CD4-positive, alpha-beta T cell treated with Interleukin-12 subunit alpha and Interleukin-12 subunit beta, for 1 hour (primary cell): Measurements from ENCODE around the gene KLHL17.

Source experiments
- DNase-seq: peaks from one replicate; pipeline ENCODE4 v3.0.0-alpha.2; 2020

KLHL17 gene

DNA sequence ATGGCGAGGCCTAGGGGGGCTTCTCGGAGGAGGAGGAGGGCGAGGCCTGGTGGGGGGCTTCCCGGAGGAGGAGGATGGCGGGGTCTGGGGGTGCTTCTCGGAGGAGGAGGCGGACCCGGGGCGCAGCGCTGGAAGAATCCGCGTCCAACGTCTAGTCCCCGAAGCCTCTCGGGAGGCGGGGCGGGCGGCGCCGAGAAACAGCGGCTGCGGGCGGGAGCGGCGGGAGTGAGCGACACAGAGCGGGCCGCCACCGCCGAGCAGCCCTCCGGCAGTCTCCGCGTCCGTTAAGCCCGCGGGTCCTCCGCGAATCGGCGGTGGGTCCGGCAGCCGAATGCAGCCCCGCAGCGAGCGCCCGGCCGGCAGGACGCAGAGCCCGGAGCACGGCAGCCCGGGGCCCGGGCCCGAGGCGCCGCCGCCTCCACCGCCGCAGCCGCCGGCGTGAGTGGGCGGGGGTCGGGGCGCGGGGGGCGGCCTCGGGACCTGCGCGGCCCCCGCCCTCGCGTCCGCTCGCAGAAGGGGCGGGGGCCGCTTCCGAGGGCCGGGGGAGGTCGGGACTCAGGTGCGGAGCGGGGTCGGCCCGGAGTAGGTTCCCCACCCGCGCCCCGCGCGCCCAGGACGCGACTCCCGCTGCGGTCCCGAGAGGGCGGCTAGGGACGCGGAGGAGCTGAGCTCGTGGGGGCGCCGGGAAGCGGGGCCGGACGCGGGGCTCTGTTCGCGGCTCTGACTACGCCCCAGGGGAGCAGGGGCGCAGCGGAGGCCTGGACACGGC is at the start of gene KLHL17:
KLHL17 (plus strand) TSS at position 222 of the 769 bp plus-strand sequence; CDS start at position 332, 110 bp downstream.
- DNase-seq: peak; percentile 81

DNA sequence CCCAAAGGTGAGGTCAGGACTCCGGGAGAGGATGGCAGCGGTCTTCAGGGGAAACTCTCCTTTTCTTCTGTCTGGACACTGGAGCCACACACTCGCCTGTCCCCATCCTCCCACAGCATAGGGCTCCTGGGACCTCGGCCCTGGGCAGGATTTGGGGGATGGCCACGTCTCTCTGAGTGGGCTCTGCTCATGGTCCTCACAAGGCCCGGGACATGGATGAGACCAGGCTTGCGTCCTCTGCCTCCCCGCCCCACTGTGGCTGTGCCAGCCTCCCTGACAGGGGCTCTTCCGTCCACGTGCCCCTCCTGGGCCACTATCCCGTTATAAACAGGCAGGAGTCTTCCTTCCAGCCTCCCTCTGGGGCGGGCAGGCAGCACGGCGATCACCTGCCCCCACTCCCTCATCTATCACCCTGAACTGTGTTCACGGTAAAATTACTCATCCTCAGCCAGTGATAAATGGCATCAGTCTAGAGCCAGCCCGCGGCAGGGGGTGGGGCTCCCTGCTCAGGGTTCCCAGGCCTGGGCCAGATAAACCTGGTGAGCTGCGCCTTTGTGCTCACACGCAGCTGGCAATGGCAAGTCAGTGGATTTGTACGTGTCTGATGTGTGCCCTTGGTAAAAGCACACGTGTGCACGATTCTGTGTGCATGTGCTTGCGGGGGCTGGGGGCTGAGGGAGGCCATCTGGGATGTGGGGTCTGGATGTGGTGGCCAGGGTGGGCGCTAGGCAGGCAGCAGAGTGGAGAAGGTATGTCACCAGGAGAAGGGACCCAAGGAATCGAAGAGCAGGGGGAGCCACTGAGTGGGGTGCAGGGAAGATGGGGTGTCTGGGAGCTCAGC is 49.3 kb upstream of the KLHL17 start:
- no peak for DNase-seq

DNA sequence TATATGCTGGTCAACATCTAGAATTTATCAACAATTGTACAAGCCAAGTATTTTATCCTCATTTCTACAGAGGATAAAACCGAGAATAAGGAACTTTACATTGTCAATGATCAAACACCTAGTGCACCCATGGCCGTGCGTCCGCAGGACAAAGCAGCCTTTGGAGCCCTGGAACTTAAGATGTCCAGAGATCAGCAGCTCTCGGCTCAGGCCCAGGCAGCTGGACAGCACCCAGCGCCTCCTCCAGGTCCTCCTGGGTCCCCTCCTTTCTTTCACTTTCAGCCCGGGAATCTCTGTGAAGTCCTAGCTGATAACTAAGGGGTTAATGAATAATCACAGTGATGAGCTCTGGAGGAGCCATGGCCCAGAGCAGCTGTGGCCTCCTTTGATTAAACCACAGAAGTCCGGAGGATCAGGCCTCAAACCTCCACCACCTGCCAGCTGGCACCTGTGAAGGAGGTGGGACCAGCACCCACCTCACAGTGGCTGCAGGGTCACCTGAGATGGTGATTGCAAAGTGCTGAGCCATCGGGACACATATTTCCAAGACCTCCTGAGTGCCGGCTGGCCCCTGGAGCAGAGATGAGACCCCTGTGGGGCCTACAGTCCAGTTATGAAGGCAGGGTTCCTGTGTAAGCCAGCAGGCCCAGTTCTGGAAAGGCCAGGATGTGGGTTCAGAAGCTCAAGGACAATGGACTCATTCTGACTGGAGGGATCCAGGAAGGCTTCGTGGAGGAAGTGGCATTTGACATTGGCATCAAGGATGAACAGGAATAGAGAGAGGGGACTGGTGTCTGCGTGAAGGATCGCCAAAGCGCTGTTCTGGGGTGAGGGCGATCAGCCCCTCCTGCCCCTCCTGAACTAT is 48.3 kb upstream of the KLHL17 start:
- no peak for DNase-seq

DNA sequence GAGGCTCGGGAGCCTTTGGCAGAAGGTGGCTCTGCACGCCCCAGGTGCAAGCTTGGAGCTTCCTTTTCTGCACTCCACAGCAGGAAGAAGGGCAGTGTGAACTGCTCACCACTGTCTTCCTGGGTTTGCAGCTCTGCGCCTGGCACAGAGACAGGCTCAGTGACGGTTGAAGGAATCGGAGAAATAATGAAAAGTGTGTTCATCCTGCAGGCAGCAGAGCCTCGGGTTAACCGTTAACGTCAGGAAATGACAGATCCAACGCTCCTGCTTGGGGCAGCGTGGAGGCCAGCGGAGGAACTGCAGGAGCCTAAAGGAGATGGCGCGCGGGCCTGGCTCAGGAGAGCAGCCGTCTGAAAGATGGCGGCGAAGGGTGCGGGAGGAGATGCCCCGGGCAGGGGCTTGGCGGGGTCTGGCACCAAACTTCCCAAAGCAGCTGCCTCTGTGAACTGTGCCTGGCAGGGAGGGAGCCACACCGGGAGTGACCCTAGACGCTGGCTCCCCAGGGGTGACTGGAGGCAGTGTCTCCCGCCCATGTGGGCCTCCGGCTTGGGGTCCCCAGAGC is 47.6 kb upstream of the KLHL17 start:
- DNase-seq: no peak

DNA sequence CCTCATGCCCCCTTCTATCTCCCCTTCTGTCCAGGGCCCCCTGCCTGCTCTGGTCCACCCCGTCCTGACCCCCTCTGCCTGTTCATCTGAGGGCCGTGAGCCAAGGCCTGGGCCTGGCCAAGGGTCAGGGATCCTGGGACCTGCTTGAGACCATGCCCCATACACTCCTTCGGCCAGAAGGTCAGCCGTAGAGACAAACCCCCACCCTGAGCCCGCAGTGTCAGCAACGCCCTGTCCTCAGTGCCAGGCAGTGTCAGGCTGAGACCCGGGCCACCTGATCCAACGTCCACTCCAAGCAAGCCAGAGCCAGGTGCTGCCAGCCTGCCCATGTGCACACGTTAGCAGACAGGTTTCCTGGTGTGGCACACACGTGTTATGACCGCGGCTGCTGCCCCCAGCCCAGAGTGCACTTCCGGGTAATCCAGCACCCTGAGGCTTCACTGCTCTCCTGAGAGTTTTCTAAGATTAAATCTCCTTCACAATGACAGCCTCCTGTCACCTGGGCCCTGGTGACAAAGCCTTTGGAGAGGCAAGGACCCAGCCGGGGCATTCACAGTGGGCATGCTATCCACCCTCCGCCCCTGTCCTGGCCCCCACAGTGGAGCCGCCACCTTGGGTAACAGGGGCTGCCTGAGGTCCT is 46.8 kb upstream of the KLHL17 start:
- no peak for DNase-seq

DNA sequence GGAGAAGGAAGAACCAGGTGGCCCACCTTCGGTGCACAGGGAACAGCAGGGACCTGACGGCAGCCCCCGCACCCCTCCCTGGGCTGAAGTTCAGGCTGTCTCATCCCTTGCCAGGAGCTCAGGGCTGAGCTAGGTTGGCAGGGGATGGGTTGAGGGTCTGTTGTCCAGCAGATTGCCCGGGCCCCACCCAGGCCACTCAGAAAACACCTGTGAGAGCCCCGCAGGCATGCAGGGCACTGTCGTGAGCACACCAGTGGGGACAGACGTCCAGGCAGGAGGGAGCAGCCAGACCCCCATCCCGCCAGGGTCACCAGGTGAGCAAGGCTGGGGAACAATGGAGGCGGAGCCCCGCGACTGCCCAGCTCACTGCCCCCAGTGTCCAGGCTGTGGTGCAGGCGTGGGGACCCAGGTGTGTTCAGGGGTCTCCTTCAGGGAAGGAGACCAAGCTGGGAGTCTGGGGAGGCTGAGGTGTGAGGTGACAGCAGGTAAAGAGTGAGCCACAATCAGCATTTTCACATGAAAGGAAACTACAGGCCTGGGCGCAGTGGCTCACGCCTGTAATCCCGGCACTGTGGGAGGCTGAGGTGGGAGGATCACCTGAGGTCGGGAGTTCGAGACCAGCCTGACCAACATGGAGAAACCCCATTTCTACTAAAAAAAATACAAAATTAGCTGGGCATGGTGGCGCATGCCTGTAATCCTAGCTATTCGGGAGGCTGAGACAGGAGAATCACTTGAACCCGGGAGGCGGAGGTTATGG is 46.1 kb upstream of the KLHL17 start:
- DNase-seq: no peak

DNA sequence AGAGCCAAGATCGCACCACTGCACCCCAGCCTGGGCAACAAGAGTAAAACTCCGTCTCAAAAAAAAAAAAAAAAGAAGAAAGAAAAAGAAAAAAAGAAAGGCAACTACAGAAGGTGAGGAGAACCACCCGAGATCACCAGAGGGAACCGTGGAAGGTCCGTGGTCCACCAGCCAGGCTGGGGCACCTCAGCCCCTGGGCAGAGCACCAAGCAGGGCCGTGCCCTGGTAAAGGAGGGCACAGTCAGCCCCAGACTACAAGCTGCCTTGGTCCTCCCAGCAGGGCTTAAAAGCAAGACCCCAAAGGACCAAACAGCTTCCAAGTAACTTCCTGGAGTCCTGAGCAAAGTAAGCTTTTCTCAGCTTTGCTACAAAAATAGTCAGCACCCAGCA is 45.5 kb upstream of the KLHL17 start:
- DNase-seq: no peak

DNA sequence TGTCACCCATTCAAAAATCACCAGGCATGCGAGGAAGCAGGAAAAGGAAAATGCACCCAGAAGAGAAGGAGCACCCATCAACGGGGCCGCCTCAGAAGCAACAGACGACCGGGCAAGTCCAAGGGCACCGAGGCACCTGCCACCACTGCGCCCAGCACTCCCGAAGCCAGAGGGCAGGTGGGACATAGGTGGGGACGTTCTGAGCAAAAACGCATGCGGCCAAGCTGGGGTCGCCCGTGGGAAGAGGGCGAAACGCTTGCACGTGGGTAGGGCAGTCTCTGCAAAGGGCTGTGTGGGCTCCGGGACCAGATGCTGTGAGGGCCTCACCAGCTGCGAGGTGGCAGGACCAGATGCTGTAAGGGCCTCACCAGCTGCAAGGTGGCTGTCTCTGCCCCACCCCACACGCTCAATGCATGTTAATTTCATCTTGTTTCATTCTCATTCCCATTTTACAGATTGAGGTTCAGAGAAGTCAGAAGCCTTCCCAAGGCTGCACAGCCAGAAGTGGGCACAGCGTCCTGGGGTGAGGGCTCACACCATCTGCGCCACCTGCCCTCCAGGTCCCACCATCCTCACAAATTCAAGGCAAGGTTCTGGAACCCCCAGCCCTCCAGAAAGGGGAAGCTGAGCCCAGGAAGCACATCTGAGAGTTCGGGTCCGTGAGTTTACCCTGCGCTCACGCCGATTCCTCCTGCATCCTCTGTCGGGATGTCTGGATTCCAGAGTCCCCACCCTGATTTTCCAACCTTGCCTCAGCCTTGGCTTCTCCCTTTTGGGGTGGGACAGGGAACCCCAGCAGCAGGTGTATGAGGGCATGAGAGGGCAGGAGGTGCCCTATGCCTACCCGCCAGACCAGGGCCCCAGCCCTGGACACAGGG is 44.9 kb upstream of the KLHL17 start:
- DNase-seq: no peak

DNA sequence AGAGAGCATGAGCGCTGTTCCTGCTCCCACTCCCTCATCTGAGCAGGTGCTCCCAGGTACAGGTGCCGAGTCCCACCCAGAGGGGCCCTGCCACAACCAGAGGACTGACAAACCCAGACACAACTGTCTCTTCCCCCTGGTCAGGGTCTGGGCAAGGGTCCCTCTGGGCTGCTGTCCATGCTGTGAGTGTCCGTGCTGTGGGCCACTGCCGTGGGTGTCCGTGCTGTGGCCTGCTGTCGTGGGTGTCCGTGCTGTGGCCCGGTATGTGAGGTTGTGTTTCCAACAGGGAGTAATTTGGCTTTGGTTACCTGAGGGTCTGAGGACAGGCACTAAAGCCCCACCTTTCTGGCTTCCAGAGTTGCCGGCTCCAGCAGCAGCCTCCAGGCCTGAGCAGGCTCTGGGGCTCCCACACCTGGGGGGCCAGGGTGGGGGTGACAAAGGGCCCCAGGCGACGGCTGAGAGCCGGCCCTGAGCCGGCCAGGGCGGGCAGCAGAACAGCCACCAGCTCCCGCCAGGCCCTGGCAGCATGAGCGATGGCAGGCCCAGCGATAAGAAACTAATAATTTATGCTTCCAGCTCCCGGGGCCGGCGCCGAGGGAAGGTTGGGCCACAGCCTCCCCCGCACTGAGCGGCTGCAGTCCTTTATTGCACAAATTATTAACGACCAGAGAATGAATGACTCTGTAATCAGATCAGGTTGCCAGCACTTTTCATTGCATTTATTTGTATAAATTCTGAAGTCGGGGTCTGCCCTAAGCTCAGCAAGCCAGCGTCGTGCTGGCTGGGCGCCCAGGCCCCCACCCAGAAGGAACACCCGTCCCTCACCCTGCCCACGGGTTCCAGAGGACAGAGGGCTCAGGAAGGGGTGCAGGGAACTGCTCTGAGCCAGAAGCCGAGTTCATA is 44.0 kb upstream of the KLHL17 start:
- no peak for DNase-seq

DNA sequence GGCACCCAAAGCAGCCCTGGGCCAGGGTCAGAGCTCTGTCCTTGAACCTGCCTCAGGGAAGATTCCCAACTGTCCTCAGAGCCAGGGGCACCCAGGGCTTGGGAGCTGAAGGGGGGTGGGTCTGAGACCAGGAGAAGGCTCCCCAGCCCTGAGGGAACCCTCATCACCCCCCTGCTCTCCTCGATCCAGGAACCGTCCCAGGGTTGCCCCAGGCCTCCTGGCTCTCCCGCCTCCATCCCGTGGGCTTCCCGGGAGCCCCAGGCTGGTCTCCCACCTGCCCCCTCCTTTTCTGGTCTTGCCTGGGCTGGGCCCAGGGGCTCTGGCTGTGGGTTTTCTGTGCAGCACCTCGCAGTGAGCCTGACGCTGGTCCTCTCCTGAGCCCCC is 43.3 kb upstream of the KLHL17 start:
- DNase-seq: no peak

DNA sequence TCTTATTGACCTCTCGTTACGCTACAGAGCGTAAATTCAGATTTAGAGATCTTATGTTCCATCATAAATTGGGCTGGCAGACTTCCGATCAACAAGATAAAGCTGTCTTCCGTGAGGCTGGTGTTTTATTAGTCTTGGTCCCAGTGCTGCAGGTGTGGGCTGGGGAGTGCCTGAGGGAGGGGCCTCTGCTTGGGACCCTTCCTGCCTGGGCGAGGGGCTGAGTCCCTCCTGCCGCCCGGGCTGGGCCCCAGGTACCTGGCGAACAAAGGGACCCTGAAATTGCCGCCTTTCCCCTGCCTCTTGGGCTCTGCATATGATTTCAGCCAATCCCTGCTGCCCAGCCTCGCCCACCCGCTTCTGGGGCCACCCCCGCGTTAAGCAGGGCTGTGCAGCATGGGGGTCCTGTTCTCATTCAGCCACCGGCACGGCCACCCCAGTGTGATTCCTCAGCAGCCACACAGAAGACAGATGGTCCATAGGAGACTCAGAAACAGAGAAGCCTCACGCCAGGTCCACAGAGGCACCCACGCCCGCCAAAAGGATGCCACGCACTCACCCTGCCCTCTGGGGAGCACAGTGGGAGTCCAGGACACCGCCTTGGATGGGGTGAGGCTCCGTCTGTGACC is 42.8 kb upstream of the KLHL17 start:
- DNase-seq: no peak

DNA sequence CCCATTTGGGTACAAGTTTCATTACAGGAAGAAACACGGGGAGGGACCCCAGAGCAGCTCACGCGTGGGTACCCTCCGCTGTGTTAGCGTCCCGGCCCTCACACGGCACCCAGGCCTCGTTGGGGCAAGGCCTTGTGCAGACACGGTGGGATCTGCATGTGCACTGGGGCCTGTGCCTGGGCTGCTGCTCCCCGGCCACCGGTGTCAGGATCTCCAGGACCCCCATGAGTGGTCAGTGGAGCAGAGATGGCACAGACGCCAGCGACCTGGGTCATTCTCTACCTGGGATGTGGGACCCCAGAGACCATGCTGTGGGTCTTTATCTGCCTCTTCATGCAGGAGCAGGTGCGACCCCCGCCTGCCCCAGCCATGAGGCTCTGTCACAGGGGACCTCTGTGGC is 42.0 kb upstream of the KLHL17 start:
- DNase-seq: no peak

DNA sequence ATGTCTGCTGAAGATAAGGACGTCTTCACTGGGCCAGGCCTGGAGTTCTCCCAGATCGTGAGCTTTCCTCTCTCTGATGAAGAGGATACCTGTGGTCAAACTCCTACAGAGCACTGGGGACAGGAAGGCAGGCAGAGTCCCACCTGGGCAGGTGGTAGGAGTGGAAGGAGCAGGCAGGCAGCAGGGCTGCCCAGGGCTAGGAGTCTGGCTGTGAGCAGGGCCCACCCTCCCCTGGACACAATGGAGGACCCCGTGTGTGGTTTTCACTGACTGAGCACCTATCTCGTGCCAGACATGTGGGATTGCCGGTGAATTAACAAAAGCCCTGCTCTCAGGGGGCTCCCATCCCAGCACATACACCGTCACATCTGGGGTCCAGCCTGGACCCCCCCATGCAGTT is 41.5 kb upstream of the KLHL17 start:
- DNase-seq: no peak

DNA sequence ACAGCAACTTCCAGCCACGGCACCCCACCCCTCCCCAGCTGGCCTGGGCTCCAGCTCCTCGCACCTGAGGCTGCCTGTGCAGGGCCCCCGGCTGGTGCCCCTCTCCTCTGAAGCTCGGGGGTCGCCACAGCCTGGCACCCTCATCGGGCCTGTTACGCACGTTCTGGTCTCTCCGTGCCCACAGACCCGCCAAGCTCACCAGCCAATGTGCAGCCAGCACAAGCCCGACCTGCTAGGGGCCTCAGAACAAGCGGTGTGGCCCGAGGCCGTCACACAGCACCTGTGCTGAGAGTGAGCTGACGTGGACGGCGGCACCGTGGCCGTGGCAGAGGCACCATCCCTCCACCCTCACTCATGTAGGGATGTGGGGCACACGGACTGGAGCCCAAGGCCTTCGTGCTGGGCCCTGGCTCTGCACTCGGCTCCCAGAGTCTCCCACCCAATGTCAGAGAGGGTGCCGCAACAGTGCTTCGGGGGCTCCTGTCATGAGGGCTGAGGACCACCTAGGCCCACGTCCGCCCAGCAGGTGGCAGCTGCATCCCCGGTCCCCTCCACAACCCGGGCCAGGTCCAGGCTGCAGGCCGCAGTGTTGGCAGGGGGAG is 41.0 kb upstream of the KLHL17 start:
- no peak for DNase-seq

DNA sequence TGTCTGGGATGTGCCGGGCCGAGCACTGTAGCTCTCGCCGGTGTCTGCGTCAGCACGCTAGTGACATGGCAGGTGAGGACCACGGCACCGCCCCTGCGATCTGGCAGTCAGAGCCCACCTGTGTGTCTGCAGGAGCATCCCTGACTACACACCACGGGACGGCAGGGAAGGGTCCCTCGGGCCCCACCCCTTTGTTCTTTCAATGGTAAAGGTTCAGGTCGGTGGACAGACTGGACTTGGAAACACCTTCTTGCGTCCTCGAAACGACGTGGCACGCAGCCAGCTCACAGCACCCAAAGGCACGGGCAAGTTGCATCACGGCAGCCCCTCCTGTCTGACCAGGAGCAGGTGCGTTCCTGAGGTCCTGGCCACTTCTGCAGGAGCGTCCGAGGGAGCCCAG is 40.4 kb upstream of the KLHL17 start:
- no peak for DNase-seq

DNA sequence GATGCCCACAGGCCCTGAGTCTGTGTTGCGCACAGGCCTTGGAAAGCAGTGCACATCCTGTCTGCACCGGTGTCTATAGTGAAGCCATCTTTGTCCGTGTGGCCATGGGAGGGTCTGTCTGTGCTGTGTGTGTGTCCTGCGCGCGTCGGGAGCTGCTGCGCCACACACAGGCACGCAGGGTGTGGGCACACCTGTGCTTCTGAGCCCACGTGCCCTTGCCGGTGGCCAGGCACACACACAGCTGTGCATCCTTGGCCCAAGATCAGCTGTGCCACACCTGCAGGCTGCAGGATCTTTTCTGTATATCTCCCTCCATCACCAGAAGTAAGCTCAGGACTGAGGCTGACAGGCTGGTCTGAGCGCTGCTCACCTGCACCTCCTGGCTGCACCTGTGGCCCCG is 39.9 kb upstream of the KLHL17 start:
- DNase-seq: no peak

DNA sequence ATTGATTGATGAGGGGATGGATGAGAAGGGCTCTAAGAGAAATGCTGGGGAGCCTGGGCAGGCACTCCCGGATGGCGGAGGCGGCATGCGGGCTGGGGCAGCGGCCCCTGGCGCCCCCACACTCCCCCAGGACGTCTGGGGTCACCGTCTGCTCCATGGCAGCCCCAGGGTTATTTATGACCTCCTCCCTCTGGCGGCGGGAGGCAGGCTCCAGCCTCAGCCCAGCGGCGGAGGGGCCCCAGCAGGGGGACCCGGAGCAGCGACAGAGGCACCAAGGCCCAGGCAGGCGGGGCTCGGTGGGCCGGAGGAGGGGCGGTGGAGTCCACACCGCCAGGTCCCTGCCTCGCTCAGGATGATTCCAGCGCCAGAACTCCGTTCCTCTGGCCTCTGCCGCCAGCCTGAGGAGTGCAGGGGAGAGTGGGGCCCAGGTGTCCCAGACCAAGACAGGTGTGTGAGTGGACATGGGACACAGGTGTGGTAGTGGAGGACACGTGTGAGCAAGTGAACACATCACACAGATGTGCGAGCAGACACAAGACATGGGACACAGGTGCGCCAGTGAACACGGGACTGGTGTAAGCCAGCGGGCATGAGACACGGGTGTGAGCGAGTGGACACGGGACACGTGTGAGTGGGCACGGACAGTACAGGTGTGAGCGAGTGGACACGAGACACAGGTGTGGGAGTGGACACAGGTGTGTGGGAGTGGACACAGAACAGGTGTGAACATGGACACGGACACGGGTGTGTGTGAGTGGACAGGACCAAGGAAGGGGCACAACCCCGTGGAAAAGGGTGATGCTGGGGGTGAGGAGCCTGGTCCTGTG is 39.2 kb upstream of the KLHL17 start:
- peak; percentile 51 for DNase-seq
